Stimulated activated CD8-positive, alpha-beta memory T cell treated with anti-CD3 and anti-CD28 coated beads, Interleukin-12 subunit alpha, Interleukin-12 subunit beta, amount 100 ng/mL, for 1 hour (primary cell): ENCODE measurements around the gene OPA1.

Source experiments
- DNase-seq: peaks from one replicate; pipeline ENCODE4 v3.0.0-alpha.2; 2020; ENCODE audit warnings: low read depth

Gene OPA1

GRCh38 chr3:193711166-193711485, 118.1 kb downstream of the OPA1 start:
- no peak for DNase-seq

GRCh38 chr3:193711523-193711963, 118.5 kb downstream of the OPA1 start:
- DNase-seq, result no peak

- no peak for DNase-seq
Observed at GRCh38 chr3:193711964-193712598, 119.1 kb downstream of the OPA1 start.

GRCh38 chr3:193712938-193713337, 119.9 kb downstream of the OPA1 start:
- no peak for DNase-seq

GRCh38 chr3:193714523-193715137, 121.6 kb downstream of the OPA1 start:
- no peak for DNase-seq

- DNase-seq, result no peak
Observed at GRCh38 chr3:193716150-193716549, 123.1 kb downstream of the OPA1 start.

- DNase-seq, result no peak
Observed at GRCh38 chr3:193719735-193720134, 126.7 kb downstream of the OPA1 start.

- no peak for DNase-seq
Observed at GRCh38 chr3:193720169-193720568, 127.2 kb downstream of the OPA1 start.

GRCh38 chr3:193722566-193722965, 129.6 kb downstream of the OPA1 start:
- no peak for DNase-seq

GRCh38 chr3:193727089-193727488, 134.1 kb downstream of the OPA1 start:
- no peak for DNase-seq

GRCh38 chr3:193728429-193729087, 135.6 kb downstream of the OPA1 start:
- DNase-seq, result no peak

GRCh38 chr3:193729088-193729465, 136.1 kb downstream of the OPA1 start:
- DNase-seq, result no peak

GRCh38 chr3:193729601-193730000, 136.6 kb downstream of the OPA1 start:
- no peak for DNase-seq

GRCh38 chr3:193730511-193730910, 137.5 kb downstream of the OPA1 start:
- DNase-seq, result no peak

- DNase-seq, result no peak
Observed at GRCh38 chr3:193730976-193731375, 138.0 kb downstream of the OPA1 start.

GRCh38 chr3:193731656-193732055, 138.6 kb downstream of the OPA1 start:
- DNase-seq, result no peak

GRCh38 chr3:193732391-193732790, 139.4 kb downstream of the OPA1 start:
- no peak for DNase-seq

GRCh38 chr3:193732827-193733226, 139.8 kb downstream of the OPA1 start:
- no peak for DNase-seq

- DNase-seq, result no peak
Observed at GRCh38 chr3:193734737-193735366, 141.8 kb downstream of the OPA1 start.

- DNase-seq, result no peak
Observed at GRCh38 chr3:193735850-193736249, 142.8 kb downstream of the OPA1 start.

GRCh38 chr3:193736616-193737015, 143.6 kb downstream of the OPA1 start:
- no peak for DNase-seq

GRCh38 chr3:193737191-193737751, 144.3 kb downstream of the OPA1 start:
- no peak for DNase-seq

- no peak for DNase-seq
Observed at GRCh38 chr3:193742628-193743027, 149.6 kb downstream of the OPA1 start.
